ENCODE measurements around the gene KIF2A. TPM values are rescaled to one million over a fixed set of nuclear protein-coding genes. Genes with fewer than 3 reads are reported as not detected.

Gene KIF2A
- total and polyA plus RNA-seq, 2 of the 8 experiments (the other 6 are each of a cell fraction or from before 2014, with no cell fraction given): 18.4 to 97.1 TPM

DNA sequence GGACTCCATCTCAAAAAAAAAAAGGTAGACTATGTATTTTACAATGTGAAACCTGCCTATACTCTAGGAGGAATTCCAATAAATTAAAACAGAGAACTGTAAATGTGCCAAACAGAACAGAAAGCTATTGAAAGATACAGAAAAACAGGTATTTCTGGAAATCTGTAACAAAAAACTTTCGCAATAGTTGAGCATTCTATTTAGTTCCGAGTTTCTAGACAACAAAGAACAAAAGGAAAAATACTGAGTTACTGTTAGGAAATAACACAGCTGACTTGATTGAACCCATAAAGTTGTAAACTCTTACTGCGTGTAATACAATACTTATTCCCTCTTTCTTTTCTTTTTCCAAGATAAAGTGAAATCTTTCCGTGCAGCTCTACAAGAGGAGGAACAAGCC, 79.1 kb downstream of the KIF2A start:
- H3K9me3 ChIP-seq (ENCODE audit: insufficient read depth in 2 of 2, low read depth in 1 of 2, low read length in 1 of 2): no peaks in the 10 kb centered on the region
- H3K27me3 ChIP-seq (replicated peaks in 1 of 4; ENCODE audit: control insufficient read depth in 3 of 4, extremely low read depth in 1 of 4, insufficient read depth in 3 of 4, low read length in 3 of 4): no peaks in the 10 kb centered on the region
- H2BK15ac ChIP-seq (ENCODE audit: low read length): no peak overlapping the region
- H3K36me3 ChIP-seq (ENCODE audit: control insufficient read depth in 2 of 4, insufficient read depth in 4 of 4, low read length in 3 of 4): peaks cover 6 to 84% (median 36%) of the 10 kb centered on the region in 4 experiments
- no peak overlapping the region for H3K9ac ChIP-seq (replicated peaks in 1 of 4; ENCODE audit: extremely low read depth in 1 of 4, low read depth in 3 of 4, low read length in 3 of 4)
- no peaks in the 10 kb centered on the region for H3K4me1 ChIP-seq (replicated peaks in 1 of 4; ENCODE audit: control insufficient read depth in 3 of 4, insufficient read depth in 4 of 4, low read length in 3 of 4)
- H3K4ac ChIP-seq (replicated peaks; ENCODE audit: insufficient read length, low read depth, low read length): no peak overlapping the region
- H3K79me2 ChIP-seq (ENCODE audit: control insufficient read depth in 1 of 2, insufficient read depth in 2 of 2, low read length in 2 of 2): no peaks in the 10 kb centered on the region
- H2BK120ac ChIP-seq (replicated peaks; ENCODE audit: low read depth, low read length): no peak overlapping the region
- WGBS, 2 experiments (ENCODE audit: extremely low coverage in 1 of 2, insufficient coverage in 1 of 2, insufficient read length in 1 of 2, insufficient replicate concordance in 2 of 2, low coverage in 1 of 2, low lambda C conversion rate in 2 of 2, missing lambda C conversion rate in 1 of 2): 100% methylated on average over 3 of the region's 4 CpGs; no CpG with 5 or more reads in 1 of the 2 experiments
- H2BK5ac ChIP-seq (ENCODE audit: low read depth, low read length): no peak overlapping the region
- no peak overlapping the region for H3K27ac ChIP-seq (ENCODE audit: low read depth, low read length)
- no peak overlapping the region for H3K23ac ChIP-seq (ENCODE audit: insufficient read length)
- H3K4me3 ChIP-seq (ENCODE audit: extremely low read depth in 1 of 4, insufficient read depth in 2 of 4, low read depth in 3 of 4, low read length in 4 of 4): no peak overlapping the region
- CTCF ChIA-PET (ENCODE audit: partially characterized antibody): interaction anchor here (0.7 kb wide), 2 partner anchors 161 to 700 kb away, joined by 3 to 4 read pairs; no protein-coding TSS in a partner anchor
- POLR2A ChIA-PET (ENCODE audit: partially characterized antibody): interaction anchor here (2.0 kb wide), 1 partner anchor 12 kb away, joined by 6 read pairs; no protein-coding TSS in a partner anchor
- H4K5ac ChIP-seq (ENCODE audit: insufficient read length, low read depth, low read length): no peak overlapping the region
- no peak overlapping the region for H4K8ac ChIP-seq (ENCODE audit: extremely low read depth, insufficient read depth, low read length)
- TF ChIP-seq BACH1 (IDR thresholded peaks at IDR 0.05; ENCODE audit: low read length) (no peak), CEBPB (IDR thresholded peaks at IDR 0.05; ENCODE audit: low read depth, low read length) (0 out of 2 replicates have a peak, but pooled peaks have one; percentile 37)
- H4K20me1 ChIP-seq (replicated peaks in 1 of 2; ENCODE audit: control insufficient read depth in 1 of 2, insufficient read depth in 2 of 2, low read length in 2 of 2): peaks cover 0 to 3% of the 10 kb centered on the region in 2 experiments
- H3K4me2 ChIP-seq (ENCODE audit: insufficient read depth in 1 of 2, low read depth in 2 of 2, low read length in 2 of 2): no peak overlapping the region
- no peaks in the 10 kb centered on the region for H3K23me2 ChIP-seq (ENCODE audit: low read depth, low read length)
- FAIRE-seq (no peak), DNase-seq (ENCODE audit: low read depth in 1 of 2, low spot score in 2 of 2) (no peak)
- no peak overlapping the region for H3K56ac ChIP-seq (replicated peaks; ENCODE audit: insufficient read length, low read depth, low read length)
- no peak overlapping the region for H2AK5ac ChIP-seq (ENCODE audit: low read depth, low read length)
- H3K14ac ChIP-seq (ENCODE audit: insufficient read length): no peak overlapping the region
- H2BK20ac ChIP-seq (ENCODE audit: low read length): no peak overlapping the region
- no peak overlapping the region for H2BK12ac ChIP-seq (ENCODE audit: low read depth, low read length)
- no peak overlapping the region for H3K18ac ChIP-seq (ENCODE audit: extremely low read depth, low read length)
- no peak overlapping the region for H4K91ac ChIP-seq (replicated peaks; ENCODE audit: insufficient read length, low read length)
- H3K79me1 ChIP-seq (ENCODE audit: low read depth, low read length): no peaks in the 10 kb centered on the region
- H2AFZ ChIP-seq (ENCODE audit: low read length): no peak overlapping the region

Measured in H1 (cell line).